Esophagus muscularis mucosa (tissue), 4 donors: ENCODE measurements around the gene HEATR1.

ENCODE experiments used
- EP300 ChIP-seq: sonication (generic); formaldehyde crosslinking; IDR thresholded peaks from one replicate; pipeline ENCODE4 v1.6.1; 2017; ENCODE audit warnings: antibody characterized with exemption
- POLR2A ChIP-seq: fragments of 450-650 bp; IDR thresholded peaks from one replicate; pipeline ENCODE4 v1.6.1; 2017; ENCODE audit warnings: antibody characterized with exemption, moderate library complexity, mild to moderate bottlenecking, low read depth
- POLR2AphosphoS5 ChIP-seq, 2 donors: sonication (generic); formaldehyde crosslinking; IDR thresholded peaks; one replicate each; pipeline ENCODE4 v1.6.1; 2017; ENCODE audit warnings: antibody characterized with exemption in 2 of 2
- TF ChIP-seq, protein P1 (sequence below), 3 experiments: fragments of 200-600 bp in 2 of 3; fragments of 450-650 bp in 1 of 3; sonication (generic) in 2 of 3; IDR thresholded peaks; one replicate each; pipeline ENCODE4 v1.5.1; 2017 to 2019; ENCODE audit warnings: antibody characterized with exemption in 3 of 3, mild to moderate bottlenecking in 2 of 3, moderate library complexity in 1 of 3

- TF ChIP-seq, protein P1, sequence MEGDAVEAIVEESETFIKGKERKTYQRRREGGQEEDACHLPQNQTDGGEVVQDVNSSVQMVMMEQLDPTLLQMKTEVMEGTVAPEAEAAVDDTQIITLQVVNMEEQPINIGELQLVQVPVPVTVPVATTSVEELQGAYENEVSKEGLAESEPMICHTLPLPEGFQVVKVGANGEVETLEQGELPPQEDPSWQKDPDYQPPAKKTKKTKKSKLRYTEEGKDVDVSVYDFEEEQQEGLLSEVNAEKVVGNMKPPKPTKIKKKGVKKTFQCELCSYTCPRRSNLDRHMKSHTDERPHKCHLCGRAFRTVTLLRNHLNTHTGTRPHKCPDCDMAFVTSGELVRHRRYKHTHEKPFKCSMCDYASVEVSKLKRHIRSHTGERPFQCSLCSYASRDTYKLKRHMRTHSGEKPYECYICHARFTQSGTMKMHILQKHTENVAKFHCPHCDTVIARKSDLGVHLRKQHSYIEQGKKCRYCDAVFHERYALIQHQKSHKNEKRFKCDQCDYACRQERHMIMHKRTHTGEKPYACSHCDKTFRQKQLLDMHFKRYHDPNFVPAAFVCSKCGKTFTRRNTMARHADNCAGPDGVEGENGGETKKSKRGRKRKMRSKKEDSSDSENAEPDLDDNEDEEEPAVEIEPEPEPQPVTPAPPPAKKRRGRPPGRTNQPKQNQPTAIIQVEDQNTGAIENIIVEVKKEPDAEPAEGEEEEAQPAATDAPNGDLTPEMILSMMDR (IDR thresholded peaks at IDR 0.05): no peak
- TF ChIP-seq POLR2AphosphoS5 (IDR thresholded peaks at IDR 0.05) (no peak), POLR2A (no peak), EP300 (no peak)
These were observed 19.3 kb upstream of the HEATR1 start for GRCh38 chr1:236623371-236624166.
